Osteocyte (in vitro differentiated cells): ENCODE results near the gene KCNQ2. TPM values are rescaled to one million over a fixed set of nuclear protein-coding genes. Genes with fewer than 3 reads are reported as not detected.

Experiments used
- DNase-seq: peaks from one replicate; pipeline ENCODE4 v3.0.0; 2021; ENCODE audit warnings: mixed read lengths; ENCODE audit not compliant: unreplicated experiment; ENCODE audit errors: extremely low spot score
- H3K27ac Mint-ChIP-seq: one replicate; pipeline ENCODE4 v1.8.0; 2021; ENCODE audit warnings: mild to moderate bottlenecking, mixed read lengths; ENCODE audit not compliant: unreplicated experiment
- H3K27me3 Mint-ChIP-seq: one replicate; pipeline ENCODE4 v1.8.0; 2021; ENCODE audit warnings: mixed read lengths; ENCODE audit not compliant: unreplicated experiment
- H3K36me3 Mint-ChIP-seq: one replicate; pipeline ENCODE4 v1.8.0; 2021; ENCODE audit warnings: mixed read lengths; ENCODE audit not compliant: unreplicated experiment
- H3K4me1 Mint-ChIP-seq: one replicate; pipeline ENCODE4 v1.8.0; 2021; ENCODE audit warnings: mixed read lengths; ENCODE audit not compliant: unreplicated experiment
- H3K4me3 Mint-ChIP-seq: one replicate; pipeline ENCODE4 v1.8.0; 2021; ENCODE audit warnings: mild to moderate bottlenecking, moderate library complexity, mixed read lengths; ENCODE audit not compliant: unreplicated experiment
- H3K9me3 Mint-ChIP-seq: one replicate; pipeline ENCODE4 v1.8.0; 2021; ENCODE audit warnings: mixed read lengths; ENCODE audit not compliant: unreplicated experiment
- total RNA-seq: library from RNA; stranded (reverse); gene quantifications from 2 replicates; pipeline ENCODE4 v1.2.1, GENCODE V29; 2021
- TF ChIP-seq, protein P1 (sequence below): fragments of 200-600 bp; sonication (generic); IDR thresholded peaks from 2 replicates; pipeline ENCODE4 v1.5.0; 2021; ENCODE audit warnings: antibody characterized with exemption, mild to moderate bottlenecking, moderate library complexity

KCNQ2 gene
- total RNA-seq, 1 donor from 2014 or later = not detected

DNA sequence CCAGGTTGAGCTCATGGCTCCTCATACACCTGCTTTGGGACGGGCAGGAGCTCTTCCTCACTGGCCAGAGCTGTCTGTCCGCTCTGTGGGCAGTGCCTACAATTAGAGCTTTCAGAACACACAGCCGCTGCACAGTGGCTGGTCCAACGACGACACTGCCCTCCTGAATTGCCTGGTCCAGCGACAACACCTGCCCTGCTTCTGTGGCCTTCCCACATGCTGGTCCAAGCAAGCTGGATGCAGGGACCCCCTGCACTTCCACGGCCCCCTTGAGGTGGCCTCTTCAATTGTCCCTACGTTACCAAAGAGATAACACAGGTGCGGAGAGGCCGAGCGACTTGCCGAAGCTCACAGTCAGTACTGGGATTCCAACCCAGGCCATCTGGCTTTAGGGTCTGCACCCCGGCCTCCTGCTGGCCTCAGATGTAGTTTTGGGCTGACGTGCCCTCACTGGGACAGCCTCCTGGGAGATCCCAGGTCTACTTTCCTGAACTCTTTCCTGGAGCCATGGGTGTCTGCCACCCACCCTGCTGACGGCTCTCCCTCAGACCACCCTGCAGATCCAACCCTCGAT, 109.9 kb downstream of the KCNQ2 start:
- no peaks in the 10 kb centered on the region for H3K36me3 Mint-ChIP-seq
- H3K9me3 Mint-ChIP-seq = no peaks in the 10 kb centered on the region
- no peak for DNase-seq
- peaks cover 17% of the 10 kb centered on the region for H3K27me3 Mint-ChIP-seq
- no peaks in the 10 kb centered on the region for H3K4me1 Mint-ChIP-seq
- no peak overlapping the region for H3K27ac Mint-ChIP-seq
- TF ChIP-seq, protein P1, sequence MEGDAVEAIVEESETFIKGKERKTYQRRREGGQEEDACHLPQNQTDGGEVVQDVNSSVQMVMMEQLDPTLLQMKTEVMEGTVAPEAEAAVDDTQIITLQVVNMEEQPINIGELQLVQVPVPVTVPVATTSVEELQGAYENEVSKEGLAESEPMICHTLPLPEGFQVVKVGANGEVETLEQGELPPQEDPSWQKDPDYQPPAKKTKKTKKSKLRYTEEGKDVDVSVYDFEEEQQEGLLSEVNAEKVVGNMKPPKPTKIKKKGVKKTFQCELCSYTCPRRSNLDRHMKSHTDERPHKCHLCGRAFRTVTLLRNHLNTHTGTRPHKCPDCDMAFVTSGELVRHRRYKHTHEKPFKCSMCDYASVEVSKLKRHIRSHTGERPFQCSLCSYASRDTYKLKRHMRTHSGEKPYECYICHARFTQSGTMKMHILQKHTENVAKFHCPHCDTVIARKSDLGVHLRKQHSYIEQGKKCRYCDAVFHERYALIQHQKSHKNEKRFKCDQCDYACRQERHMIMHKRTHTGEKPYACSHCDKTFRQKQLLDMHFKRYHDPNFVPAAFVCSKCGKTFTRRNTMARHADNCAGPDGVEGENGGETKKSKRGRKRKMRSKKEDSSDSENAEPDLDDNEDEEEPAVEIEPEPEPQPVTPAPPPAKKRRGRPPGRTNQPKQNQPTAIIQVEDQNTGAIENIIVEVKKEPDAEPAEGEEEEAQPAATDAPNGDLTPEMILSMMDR = no peak
- no peak overlapping the region for H3K4me3 Mint-ChIP-seq

DNA sequence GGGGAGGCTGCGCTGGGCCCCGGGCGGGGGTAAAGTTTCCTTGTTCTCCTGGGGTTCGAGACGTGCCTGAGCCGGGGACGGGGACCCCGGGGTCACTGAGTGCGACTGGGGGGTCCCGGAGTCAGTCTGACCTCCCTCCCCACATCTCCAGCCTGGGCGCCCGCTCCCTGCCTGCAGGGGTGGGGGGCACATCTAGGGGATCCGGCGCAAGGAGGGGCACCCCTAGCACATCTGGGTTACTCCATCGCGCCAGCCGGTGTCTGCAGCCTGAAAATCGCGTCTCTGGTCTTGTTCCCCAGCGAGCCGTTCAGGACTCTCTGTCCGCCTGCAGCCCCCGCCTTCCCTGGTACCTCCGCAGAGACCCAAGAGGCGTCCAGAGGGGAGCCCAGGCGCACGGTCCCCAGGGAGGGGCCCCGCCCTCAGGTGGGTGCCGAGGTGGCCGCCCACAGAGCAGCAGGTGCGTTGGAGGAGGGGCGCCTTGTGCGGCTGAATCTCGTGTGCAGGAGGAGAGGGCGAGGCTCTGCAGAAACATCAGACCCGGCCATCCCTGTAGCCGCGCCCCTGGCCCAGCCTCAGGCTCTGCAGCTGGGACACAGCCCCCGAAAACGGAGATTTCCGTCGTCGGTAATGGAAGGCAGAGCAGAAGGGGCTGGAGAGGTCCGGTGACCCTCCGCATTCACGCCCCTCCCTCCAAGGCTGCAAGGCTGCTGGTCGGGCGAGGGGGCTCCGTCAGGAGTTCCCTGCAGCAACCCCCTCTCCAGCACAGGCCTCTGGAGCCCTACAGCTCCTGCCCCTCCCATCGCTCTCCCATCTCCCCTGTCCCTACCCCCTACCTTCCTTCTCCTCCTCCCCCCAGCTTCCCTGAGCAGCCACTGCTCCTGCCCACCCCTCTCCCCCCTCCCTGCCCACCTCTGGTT, 110.7 kb downstream of the KCNQ2 start:
- TF ChIP-seq, protein P1 = no peak
- DNase-seq = no peak
- H3K4me3 Mint-ChIP-seq = no peak overlapping the region
- H3K36me3 Mint-ChIP-seq = no peaks in the 10 kb centered on the region
- no peaks in the 10 kb centered on the region for H3K4me1 Mint-ChIP-seq
- H3K27ac Mint-ChIP-seq = no peak overlapping the region
- peaks cover 12% of the 10 kb centered on the region for H3K27me3 Mint-ChIP-seq
- H3K9me3 Mint-ChIP-seq = no peaks in the 10 kb centered on the region

DNA sequence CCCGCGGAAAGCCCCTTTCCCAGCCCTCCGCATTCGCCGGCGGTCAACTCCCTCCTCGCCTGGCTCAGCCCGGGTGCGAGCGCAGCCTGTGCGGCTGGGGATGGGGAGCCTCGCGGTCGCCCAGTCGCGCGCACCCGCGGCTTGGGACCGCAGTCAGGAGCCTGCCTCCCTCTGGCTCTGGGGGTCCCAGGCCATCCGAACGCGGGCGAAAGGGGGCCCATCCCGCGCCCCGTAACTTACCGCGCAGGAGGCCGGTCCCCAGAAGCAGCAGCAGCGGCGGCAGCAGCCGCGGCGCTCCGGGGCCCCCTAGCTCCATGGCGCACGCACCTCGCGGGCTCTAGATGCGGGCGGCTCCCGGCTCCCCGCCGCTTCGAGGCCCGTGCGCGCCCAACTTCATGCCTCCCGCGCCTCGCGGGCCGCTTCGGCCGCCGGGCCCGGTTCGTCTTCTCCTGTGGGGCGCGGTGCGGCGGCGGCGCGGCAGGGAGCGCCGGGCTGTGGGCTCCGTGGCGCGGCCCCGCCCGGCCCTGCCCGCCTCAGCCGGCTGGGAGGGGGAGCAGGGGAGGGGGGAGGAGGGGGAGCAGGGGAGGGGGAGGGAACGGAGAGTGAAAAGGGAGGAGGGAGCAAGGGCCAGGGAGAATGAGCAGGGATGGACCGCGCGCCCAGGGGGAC, 111.5 kb downstream of the KCNQ2 start, which contains the start of gene CHRNA4:
Gene CHRNA4, minus strand, starts transcription at position 500 of the 669 bp plus-strand sequence. Its CDS starts 184 bp downstream, at position 316.
- DNase-seq = no peak
- no peaks in the 10 kb centered on the region for H3K9me3 Mint-ChIP-seq
- no peak within 1 kb of the TSS for H3K27ac Mint-ChIP-seq
- no peaks in the 10 kb centered on the region for H3K36me3 Mint-ChIP-seq
- H3K27me3 Mint-ChIP-seq = peaks cover 12% of the 10 kb centered on the region
- H3K4me3 Mint-ChIP-seq = no peak within 1 kb of the TSS
- H3K4me1 Mint-ChIP-seq = no peaks in the 10 kb centered on the region
- TF ChIP-seq, protein P1 = no peak

DNA sequence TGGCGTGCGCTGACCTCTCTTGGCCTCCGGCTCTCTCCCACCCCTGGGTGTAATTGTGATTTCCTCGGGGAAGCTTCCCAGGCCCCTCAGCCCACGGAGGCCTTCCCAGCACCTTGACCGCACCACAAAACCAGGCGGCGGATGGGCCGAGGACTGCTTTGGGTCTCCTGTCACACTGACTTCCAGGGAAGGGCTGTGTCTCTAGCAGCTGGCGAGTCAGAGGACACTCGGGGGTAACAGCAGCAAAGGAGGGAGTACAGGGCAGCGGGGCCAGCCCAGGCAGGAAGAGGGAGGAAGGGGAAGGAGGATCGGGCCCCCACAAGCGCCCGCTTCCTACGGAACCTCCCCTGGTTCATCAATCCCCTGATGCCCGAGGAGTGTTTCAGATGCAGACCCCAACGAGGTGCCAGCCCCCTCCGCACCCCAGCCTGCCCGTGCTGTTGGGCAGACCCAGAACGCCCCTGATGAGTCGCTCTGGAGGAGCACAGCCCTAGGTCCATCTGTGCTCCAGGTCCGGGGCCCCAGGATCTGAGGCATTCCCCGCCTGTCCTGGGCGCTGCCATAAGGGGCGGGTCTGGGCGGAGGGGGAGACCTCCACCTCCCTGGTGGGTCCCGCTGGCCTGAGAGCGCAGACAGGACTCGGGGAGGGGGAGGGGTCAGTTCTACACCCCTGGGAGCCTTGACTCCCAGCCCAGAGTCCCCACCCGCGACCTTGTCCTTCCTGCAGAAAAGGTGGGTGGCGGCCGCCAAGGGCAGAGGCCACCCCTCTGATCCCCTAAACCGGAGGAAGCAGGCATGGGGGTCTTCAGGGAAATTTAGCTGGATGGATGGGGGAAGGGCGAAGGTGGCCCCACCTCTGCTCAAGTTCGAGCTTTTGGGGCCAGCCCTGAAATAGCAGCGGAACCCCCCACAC, 112.3 kb downstream of the KCNQ2 start:
- DNase-seq = no peak
- TF ChIP-seq, protein P1 = no peak
- Mint-ChIP-seq H3K27me3 (peaks cover 12% of the 10 kb centered on the region), H3K9me3 (no peaks in the 10 kb centered on the region), H3K4me1 (no peaks in the 10 kb centered on the region), H3K36me3 (no peaks in the 10 kb centered on the region), H3K27ac (no peak overlapping the region), H3K4me3 (no peak overlapping the region)
